Suprapubic skin (tissue), 4 donors: Measurements from ENCODE around the gene CAMK2G.

Source experiments
- POLR2A ChIP-seq, 2 donors: fragments of 450-650 bp; IDR thresholded peaks; one replicate each; pipeline ENCODE4 v1.6.1; 2017; ENCODE audit warnings: antibody characterized with exemption in 2 of 2, mild to moderate bottlenecking in 2 of 2, moderate library complexity in 2 of 2
- POLR2AphosphoS5 ChIP-seq, 3 donors: sonication (generic); formaldehyde crosslinking; IDR thresholded peaks; one replicate each; pipeline ENCODE4 v1.6.1; 2017; ENCODE audit warnings: antibody characterized with exemption in 3 of 3
- TF ChIP-seq, protein P1 (sequence below), 2 donors: fragments of 200-600 bp in 1 of 2; fragments of 450-650 bp in 1 of 2; sonication (generic) in 1 of 2; IDR thresholded peaks; one replicate each; pipeline ENCODE4 v1.5.1; 2016 to 2019; ENCODE audit warnings: antibody characterized with exemption in 2 of 2, mild to moderate bottlenecking in 1 of 2, moderate library complexity in 1 of 2

DNA sequence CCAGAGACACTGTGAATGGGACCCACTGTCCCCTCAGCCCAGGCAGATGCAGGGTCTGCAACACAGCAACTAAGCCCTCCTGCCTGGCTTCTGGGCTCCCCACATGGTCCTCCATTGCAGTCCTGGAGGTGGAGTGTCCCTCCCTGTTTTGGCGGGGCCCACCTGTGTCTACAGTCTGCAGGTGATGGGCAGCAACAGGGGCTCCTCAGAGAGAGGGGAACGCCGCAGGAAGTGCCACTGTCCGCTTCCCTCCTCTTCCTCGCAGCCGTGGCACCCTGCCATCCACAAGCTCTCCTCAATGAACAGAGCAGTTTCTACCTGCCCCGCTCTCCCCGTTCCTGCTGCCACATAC lies 9.3 kb downstream of the CAMK2G start:
- TF ChIP-seq, protein P1, sequence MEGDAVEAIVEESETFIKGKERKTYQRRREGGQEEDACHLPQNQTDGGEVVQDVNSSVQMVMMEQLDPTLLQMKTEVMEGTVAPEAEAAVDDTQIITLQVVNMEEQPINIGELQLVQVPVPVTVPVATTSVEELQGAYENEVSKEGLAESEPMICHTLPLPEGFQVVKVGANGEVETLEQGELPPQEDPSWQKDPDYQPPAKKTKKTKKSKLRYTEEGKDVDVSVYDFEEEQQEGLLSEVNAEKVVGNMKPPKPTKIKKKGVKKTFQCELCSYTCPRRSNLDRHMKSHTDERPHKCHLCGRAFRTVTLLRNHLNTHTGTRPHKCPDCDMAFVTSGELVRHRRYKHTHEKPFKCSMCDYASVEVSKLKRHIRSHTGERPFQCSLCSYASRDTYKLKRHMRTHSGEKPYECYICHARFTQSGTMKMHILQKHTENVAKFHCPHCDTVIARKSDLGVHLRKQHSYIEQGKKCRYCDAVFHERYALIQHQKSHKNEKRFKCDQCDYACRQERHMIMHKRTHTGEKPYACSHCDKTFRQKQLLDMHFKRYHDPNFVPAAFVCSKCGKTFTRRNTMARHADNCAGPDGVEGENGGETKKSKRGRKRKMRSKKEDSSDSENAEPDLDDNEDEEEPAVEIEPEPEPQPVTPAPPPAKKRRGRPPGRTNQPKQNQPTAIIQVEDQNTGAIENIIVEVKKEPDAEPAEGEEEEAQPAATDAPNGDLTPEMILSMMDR (IDR thresholded peaks at IDR 0.05): no peak
- TF ChIP-seq POLR2A (IDR thresholded peaks at IDR 0.05) (no peak), POLR2AphosphoS5 (IDR thresholded peaks at IDR 0.05) (no peak)
